IMR-90 (cell line): ENCODE data around the gene GSN. TPM values are rescaled to one million over a fixed set of nuclear protein-coding genes. Genes with fewer than 3 reads are reported as not detected.

Source experiments
- ATAC-seq: fragments of 200-7000 bp; cut with Tn5 transposase; 2 replicates; pipeline ENCODE4 v1.9.1; 2020; ENCODE audit warnings: low read depth, mild to moderate bottlenecking, moderate library complexity
- BruUV-seq: library from RNA; stranded (reverse); fragments of 400-500 nt; replicated peaks from 2 replicates; lab custom pipeline; 2021; lab: Mats Ljungman, UMichigan
- CTCF ChIA-PET: fragments of 300-600 bp; formaldehyde crosslinking; extraction: SDS; loops from one replicate; lab custom pipeline; 2021; ENCODE audit warnings: antibody characterized with exemption; lab: Yijun Ruan, JAX
- POLR2A ChIA-PET: fragments of 300-600 bp; sonication (Branson Sonifier 250); formaldehyde crosslinking; loops from one replicate; lab custom pipeline; 2022; ENCODE audit warnings: antibody characterized with exemption; ENCODE audit not compliant: unreplicated experiment; lab: Charles Lee
- DNase-seq: peaks from one replicate; pipeline ENCODE4 v3.0.0; 2013
- H2AFZ ChIP-seq: replicated peaks from 2 replicates; pipeline ENCODE3; 2013; ENCODE audit warnings: low read length, mild to moderate bottlenecking; ENCODE audit not compliant: poor library complexity
- H2AK5ac ChIP-seq: 2 replicates; pipeline ENCODE4 v1.6.1; 2013; ENCODE audit warnings: low read depth, low read length, inconsistent platforms
- H2AK9ac ChIP-seq: replicated peaks from 2 replicates; pipeline ENCODE3; 2013; ENCODE audit warnings: mild to moderate bottlenecking, low read depth, low read length, moderate library complexity; ENCODE audit not compliant: poor library complexity
- H2BK120ac ChIP-seq: 2 replicates; pipeline ENCODE4 v1.6.1; 2013; ENCODE audit warnings: low read depth, low read length, inconsistent platforms
- H2BK15ac ChIP-seq: 3 replicates; pipeline ENCODE4 v1.6.1; 2013; ENCODE audit warnings: low read depth, low read length, inconsistent platforms
- H2BK20ac ChIP-seq: 2 replicates; pipeline ENCODE4 v1.6.1; 2013; ENCODE audit warnings: low read depth, mild to moderate bottlenecking, inconsistent platforms, low read length, moderate library complexity
- H2BK5ac ChIP-seq: 2 replicates; pipeline ENCODE4 v1.6.1; 2013; ENCODE audit warnings: mild to moderate bottlenecking, low read depth, low read length, inconsistent platforms; ENCODE audit not compliant: poor library complexity, severe bottlenecking
- H3K14ac ChIP-seq: replicated peaks from 2 replicates; pipeline ENCODE4 v1.6.1; 2013; ENCODE audit warnings: low read depth, low read length, inconsistent platforms
- H3K18ac ChIP-seq: 2 replicates; pipeline ENCODE4 v1.6.1; 2013; ENCODE audit warnings: low read depth, low read length, control low read depth
- H3K23ac ChIP-seq: 2 replicates; pipeline ENCODE4 v1.6.1; 2013; ENCODE audit warnings: low read depth, low read length, inconsistent platforms
- H3K27ac ChIP-seq: 2 replicates; pipeline ENCODE4 v1.5.1; 2013; ENCODE audit warnings: mild to moderate bottlenecking, control low read depth, low read length; ENCODE audit not compliant: insufficient read depth
- H3K27me3 ChIP-seq: 2 replicates; pipeline ENCODE4 v1.6.1; 2013; ENCODE audit warnings: low read length; ENCODE audit not compliant: control insufficient read depth, insufficient read depth
- H3K36me3 ChIP-seq: 2 replicates; pipeline ENCODE4 v1.6.1; 2013; ENCODE audit warnings: low read length, mixed read lengths; ENCODE audit not compliant: control insufficient read depth, insufficient read depth
- H3K4ac ChIP-seq: 2 replicates; pipeline ENCODE4 v1.6.1; 2013; ENCODE audit warnings: low read depth, low read length, inconsistent platforms
- H3K4me1 ChIP-seq: 2 replicates; pipeline ENCODE4 v1.6.1; 2013; ENCODE audit warnings: low read length, mixed read lengths; ENCODE audit not compliant: control insufficient read depth, insufficient read depth
- H3K4me2 ChIP-seq: 2 replicates; pipeline ENCODE4 v1.6.1; 2013; ENCODE audit warnings: low read depth, mild to moderate bottlenecking, control low read depth, low read length, moderate library complexity
- H3K4me3 ChIP-seq: 2 replicates; pipeline ENCODE4 v1.5.1; 2013; ENCODE audit warnings: low read depth, mild to moderate bottlenecking, control low read depth, low read length, moderate library complexity; ENCODE audit not compliant: insufficient read depth
- H3K56ac ChIP-seq: 2 replicates; pipeline ENCODE4 v1.6.1; 2013; ENCODE audit warnings: low read length, inconsistent platforms; ENCODE audit not compliant: insufficient read depth; ENCODE audit errors: extremely low read depth
- H3K79me1 ChIP-seq, 2 experiments: 2 replicates each; pipeline ENCODE4 v1.6.1; 2013; ENCODE audit warnings: low read length in 2 of 2, inconsistent platforms in 1 of 2, low read depth in 1 of 2
- H3K9ac ChIP-seq: 2 replicates; pipeline ENCODE4 v1.6.1; 2013; ENCODE audit warnings: low read depth, low read length, control low read depth
- H3K9me1 ChIP-seq: 2 replicates; pipeline ENCODE4 v1.6.1; 2013; ENCODE audit warnings: low read length, inconsistent platforms; ENCODE audit not compliant: insufficient read depth
- H3K9me3 ChIP-seq: 2 replicates; pipeline ENCODE4 v1.6.1; 2013; ENCODE audit warnings: low read length; ENCODE audit not compliant: control insufficient read depth, insufficient read depth
- H4K20me1 ChIP-seq: 2 replicates; pipeline ENCODE4 v1.6.1; 2013; ENCODE audit warnings: low read length, inconsistent platforms; ENCODE audit not compliant: insufficient read depth
- H4K5ac ChIP-seq: 2 replicates; pipeline ENCODE4 v1.6.1; 2013; ENCODE audit warnings: mild to moderate bottlenecking, low read depth, low read length, control low read depth
- H4K8ac ChIP-seq, 2 experiments: 2 replicates each; pipeline ENCODE4 v1.6.1; 2013; ENCODE audit warnings: low read depth in 2 of 2, low read length in 2 of 2, control low read depth in 1 of 2, inconsistent platforms in 1 of 2
- H4K91ac ChIP-seq: 2 replicates; pipeline ENCODE4 v1.6.1; 2013; ENCODE audit warnings: low read depth, low read length, inconsistent platforms; ENCODE audit not compliant: insufficient read depth
- BHLHE40 ChIP-seq: fragments of 150-350 bp; IDR thresholded peaks from 2 replicates; pipeline ENCODE4 v1.6.1; 2016; ENCODE audit warnings: mild to moderate bottlenecking, low read depth, low read length
- CEBPB ChIP-seq: IDR thresholded peaks from 2 replicates; pipeline ENCODE4 v1.6.1; 2012; ENCODE audit warnings: low read depth, low read length, improper control_type of control experiment
- CHD1 ChIP-seq: IDR thresholded peaks from 2 replicates; pipeline ENCODE4 v1.6.1; 2012; ENCODE audit warnings: low read depth, low read length, improper control_type of control experiment
- MAZ ChIP-seq: IDR thresholded peaks from 2 replicates; pipeline ENCODE4 v1.6.1; 2012; ENCODE audit warnings: low read depth, mild to moderate bottlenecking, low read length, improper control_type of control experiment, moderate library complexity, borderline replicate concordance
- RFX5 ChIP-seq: IDR thresholded peaks from 2 replicates; pipeline ENCODE4 v1.8.0; 2012; ENCODE audit warnings: low read depth, mild to moderate bottlenecking, low read length, moderate library complexity
- WGBS, 2 experiments: methylation state at CpG; one replicate each; pipeline versions ENCODE4 v1.1.5 to v1.1.7; 2013; ENCODE audit warnings: missing lambda C conversion rate in 2 of 2; ENCODE audit not compliant: insufficient read length in 1 of 2; ENCODE audit errors: extremely low coverage in 2 of 2; 5-methylcytosine and 5-hydroxymethylcytosine counted together
- dilution Hi-C: fragments of 300-500 bp; cut with HindIII; formaldehyde crosslinking; loops from one replicate; pipeline ENCODE4 v1.14.3; 2018; ENCODE audit warnings: low sequenced_read_pairs; ENCODE audit not compliant: unreplicated experiment
- in situ Hi-C: fragments of 300-500 bp; cut with MboI; formaldehyde crosslinking; loops from 3 replicates; pipeline ENCODE4 v1.14.3; 2019; ENCODE audit warnings: low sequenced_read_pairs, inconsistent platforms, mixed read lengths
- intact Hi-C: fragments of 100-400 bp; cut with micrococcal nuclease; formaldehyde crosslinking; loops from 2 replicates; pipeline ENCODE4 v1.10.0; 2022
- polyA plus RNA-seq, 3 experiments: library from polyadenylated mRNA; depleted of rRNA; stranded (reverse); fragments of >200 nt; gene quantifications; 2 replicates each; pipeline ENCODE4 v1.2.3, GENCODE V29; 2012; ENCODE audit warnings: low replicate concordance in 1 of 3
- total RNA-seq: library from RNA; depleted of rRNA; stranded (reverse); fragments of >200 nt; gene quantifications from 2 replicates; pipeline ENCODE4 v1.2.3, GENCODE V29; 2012
- TF ChIP-seq, protein P1 (sequence below): fragments of 150-350 bp; IDR thresholded peaks from 2 replicates; pipeline ENCODE4 v1.6.1; 2017; ENCODE audit warnings: mild to moderate bottlenecking, antibody characterized with exemption, low read length, low read depth

The GSN gene
- total and polyA plus RNA-seq, 2 of the 4 experiments (the other 2 are of a cell fraction): 495 to 547 TPM

DNA sequence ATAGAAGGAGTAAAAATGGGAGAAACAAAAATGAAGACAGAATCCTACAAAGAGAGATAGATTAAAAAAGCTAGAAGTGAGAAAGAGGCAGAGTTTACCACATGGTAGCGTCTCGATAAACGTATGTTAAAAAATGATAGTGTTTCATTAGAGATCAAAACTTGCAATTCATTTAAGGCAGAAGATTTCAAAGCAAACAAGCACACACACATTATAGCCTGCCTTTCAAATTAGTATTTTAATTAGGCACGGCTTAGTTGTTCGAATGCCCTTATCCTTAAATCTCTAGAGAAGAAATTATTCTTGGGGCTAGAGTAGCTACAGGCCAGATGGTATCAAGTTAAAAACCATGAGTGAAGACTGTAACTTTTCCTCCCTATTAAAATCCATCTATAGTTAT is 96.1 kb downstream of the GSN start:
- no peak overlapping the region for H3K4me3 ChIP-seq
- no peak overlapping the region for H4K91ac ChIP-seq
- no peak overlapping the region for H2BK120ac ChIP-seq
- DNase-seq: no peak
- H3K18ac ChIP-seq: no peak overlapping the region
- TF ChIP-seq MAZ (no peak), CEBPB (no peak), BHLHE40 (no peak), CHD1 (no peak), RFX5 (no peak)
- TF ChIP-seq, protein P1, sequence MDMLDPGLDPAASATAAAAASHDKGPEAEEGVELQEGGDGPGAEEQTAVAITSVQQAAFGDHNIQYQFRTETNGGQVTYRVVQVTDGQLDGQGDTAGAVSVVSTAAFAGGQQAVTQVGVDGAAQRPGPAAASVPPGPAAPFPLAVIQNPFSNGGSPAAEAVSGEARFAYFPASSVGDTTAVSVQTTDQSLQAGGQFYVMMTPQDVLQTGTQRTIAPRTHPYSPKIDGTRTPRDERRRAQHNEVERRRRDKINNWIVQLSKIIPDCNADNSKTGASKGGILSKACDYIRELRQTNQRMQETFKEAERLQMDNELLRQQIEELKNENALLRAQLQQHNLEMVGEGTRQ: no peak
- no peak overlapping the region for H2AK5ac ChIP-seq
- peaks cover 4% of the 10 kb centered on the region; the same call in 1 of the 2 replicates for H3K36me3 ChIP-seq
- H3K9me3 ChIP-seq: no peaks in the 10 kb centered on the region
- peaks cover 13% of the 10 kb centered on the region for H3K4me1 ChIP-seq
- H3K23ac ChIP-seq: peak overlapping the region; percentile 48; the same call in 1 of the 2 replicates
- H2BK20ac ChIP-seq: no peak overlapping the region
- H3K4ac ChIP-seq: no peak overlapping the region
- H3K27me3 ChIP-seq: no peaks in the 10 kb centered on the region
- no peak overlapping the region for H3K9ac ChIP-seq
- H2AFZ ChIP-seq: no peak overlapping the region
- H2BK5ac ChIP-seq: peak overlapping the region; percentile 88
- dilution Hi-C loops (no loop called here), in situ Hi-C loops (no loop called here), intact Hi-C loops (no loop called here)
- WGBS, 2 experiments: no CpG with 5 or more reads among the region's 5 CpGs
- no peak overlapping the region for H2BK15ac ChIP-seq
- ChIA-PET POLR2A (no interaction called here), CTCF (interaction anchor here (0.6 kb wide), 1 partner anchor 126 kb away, joined by 3 read pairs; no protein-coding TSS in a partner anchor)
- BruUV-seq: no TSS peak
- no peak overlapping the region for H4K8ac ChIP-seq
- no peak overlapping the region for H2AK9ac ChIP-seq
- 0 out of 2 replicates have a peak, but pooled peaks cover 3% of the 10 kb centered on the region for H3K9me1 ChIP-seq
- H3K79me1 ChIP-seq: peaks cover 8 to 48% of the 10 kb centered on the region in 2 experiments
- peaks cover 5% of the 10 kb centered on the region; the same call in 1 of the 2 replicates for H4K20me1 ChIP-seq
- H3K27ac ChIP-seq: peak overlapping the region; percentile 32; the same call in 1 of the 2 replicates
- no peak overlapping the region; the same call in 1 of the 2 replicates for H3K14ac ChIP-seq
- no peak for ATAC-seq
- no peak overlapping the region for H4K5ac ChIP-seq
- peak overlapping the region; percentile 36; the same call in 1 of the 2 replicates for H3K4me2 ChIP-seq
- no peak overlapping the region for H3K56ac ChIP-seq
